ENCODE measurements around the gene MACC1.

The MACC1 gene

GRCh38 chr7:20151708-20152456 lies 65.3 kb downstream of the MACC1 start:
- TF ChIP-seq CTCF (IDR thresholded peaks at IDR 0.05; ENCODE audit: poor library complexity, severe bottlenecking), result no peak
- Histone ChIP-seq H3K4me1 (ENCODE audit: insufficient read depth, poor library complexity, severe bottlenecking) (no peaks in the 10 kb centered on the region), H3K9me3 (ENCODE audit: severe bottlenecking) (no peaks in the 10 kb centered on the region), H3K27ac (ENCODE audit: poor library complexity, severe bottlenecking) (no peak overlapping the region), H3K27me3 (ENCODE audit: insufficient read depth, poor library complexity, severe bottlenecking) (no peaks in the 10 kb centered on the region), H3K36me3 (ENCODE audit: low read depth) (no peaks in the 10 kb centered on the region), H3K4me3 (ENCODE audit: severe bottlenecking) (no peak overlapping the region)
- no peak for ATAC-seq (ENCODE audit: low read depth)
- DNase-seq (ENCODE audit: low spot score), result no peak

- no peak for TF ChIP-seq CTCF (IDR thresholded peaks at IDR 0.05; ENCODE audit: poor library complexity, severe bottlenecking)
- H3K36me3 ChIP-seq (ENCODE audit: low read depth), result no peaks in the 10 kb centered on the region
Observed at GRCh38 chr7:20146451-20146850, 70.7 kb downstream of the MACC1 start.

GRCh38 chr7:20144801-20145200 lies 72.4 kb downstream of the MACC1 start:
- Histone ChIP-seq H3K27me3 (ENCODE audit: insufficient read depth, poor library complexity, severe bottlenecking) (no peaks in the 10 kb centered on the region), H3K36me3 (ENCODE audit: low read depth) (no peaks in the 10 kb centered on the region), H3K4me1 (ENCODE audit: insufficient read depth, poor library complexity, severe bottlenecking) (no peaks in the 10 kb centered on the region), H3K4me3 (ENCODE audit: severe bottlenecking) (no peak overlapping the region), H3K9me3 (ENCODE audit: severe bottlenecking) (no peaks in the 10 kb centered on the region), H3K27ac (ENCODE audit: poor library complexity, severe bottlenecking) (no peak overlapping the region)
- no peak for ATAC-seq (ENCODE audit: low read depth)
- TF ChIP-seq CTCF (IDR thresholded peaks at IDR 0.05; ENCODE audit: poor library complexity, severe bottlenecking), result no peak
- no peak for DNase-seq (ENCODE audit: low spot score)

More at GRCh38 chr7:20146451-20146850, 70.7 kb downstream of the MACC1 start:
- Histone ChIP-seq H3K27ac (ENCODE audit: poor library complexity, severe bottlenecking) (no peak overlapping the region), H3K4me1 (ENCODE audit: insufficient read depth, poor library complexity, severe bottlenecking) (no peaks in the 10 kb centered on the region), H3K27me3 (ENCODE audit: insufficient read depth, poor library complexity, severe bottlenecking) (no peaks in the 10 kb centered on the region), H3K9me3 (ENCODE audit: severe bottlenecking) (no peaks in the 10 kb centered on the region), H3K4me3 (ENCODE audit: severe bottlenecking) (no peak overlapping the region)
- ATAC-seq (ENCODE audit: low read depth), result no peak
- DNase-seq (ENCODE audit: low spot score), result no peak

- Histone ChIP-seq H3K4me1 (ENCODE audit: insufficient read depth, poor library complexity, severe bottlenecking) (no peaks in the 10 kb centered on the region), H3K9me3 (ENCODE audit: severe bottlenecking) (no peaks in the 10 kb centered on the region), H3K27ac (ENCODE audit: poor library complexity, severe bottlenecking) (no peak overlapping the region), H3K4me3 (ENCODE audit: severe bottlenecking) (no peak overlapping the region), H3K27me3 (ENCODE audit: insufficient read depth, poor library complexity, severe bottlenecking) (no peaks in the 10 kb centered on the region), H3K36me3 (ENCODE audit: low read depth) (no peaks in the 10 kb centered on the region)
- ATAC-seq (ENCODE audit: low read depth), result no peak
- TF ChIP-seq CTCF (IDR thresholded peaks at IDR 0.05; ENCODE audit: poor library complexity, severe bottlenecking), result no peak
- DNase-seq (ENCODE audit: low spot score), result no peak
Observed at GRCh38 chr7:20141666-20142065, 75.5 kb downstream of the MACC1 start.

GRCh38 chr7:20141002-20141345 lies 76.2 kb downstream of the MACC1 start:
- no peak for TF ChIP-seq CTCF (IDR thresholded peaks at IDR 0.05; ENCODE audit: poor library complexity, severe bottlenecking)
- ATAC-seq (ENCODE audit: low read depth), result no peak
- no peaks in the 10 kb centered on the region for H3K9me3 ChIP-seq (ENCODE audit: severe bottlenecking)

More at GRCh38 chr7:20141002-20141345, 76.2 kb downstream of the MACC1 start:
- H3K4me1 ChIP-seq (ENCODE audit: insufficient read depth, poor library complexity, severe bottlenecking), result no peaks in the 10 kb centered on the region
- H3K27me3 ChIP-seq (ENCODE audit: insufficient read depth, poor library complexity, severe bottlenecking), result no peaks in the 10 kb centered on the region
- H3K4me3 ChIP-seq (ENCODE audit: severe bottlenecking), result no peak overlapping the region
- no peaks in the 10 kb centered on the region for H3K36me3 ChIP-seq (ENCODE audit: low read depth)
- no peak overlapping the region for H3K27ac ChIP-seq (ENCODE audit: poor library complexity, severe bottlenecking)
- no peak for DNase-seq (ENCODE audit: low spot score)

Measured in RWPE2 (cell line).